HFF-Myc (cell line): ENCODE data around the gene EXOSC10.
"Not testable (repeated sequence)": the region's sequence is repeated elsewhere in the genome, so short reads cannot be mapped to it uniquely, and the experiment has no call there.

Experiments
- DNase-seq: peaks from one replicate; pipeline ENCODE4 v3.0.0-alpha.2; 2011; ENCODE audit warnings: low read depth; ENCODE audit errors: extremely low read depth
- H3K4me3 ChIP-seq: replicated peaks from 2 replicates; pipeline ENCODE4 v1.5.1; 2011; ENCODE audit warnings: low read depth, mild to moderate bottlenecking, control low read depth, low read length
- CTCF ChIP-seq: IDR thresholded peaks from 2 replicates; pipeline ENCODE4 v1.5.1; 2012; ENCODE audit warnings: mild to moderate bottlenecking, low read depth, low read length, control low read depth; ENCODE audit errors: missing control alignments

EXOSC10 gene

GRCh38 chr1:11044086-11044848, 55.4 kb downstream of the EXOSC10 start:
- no peak for TF ChIP-seq CTCF
- DNase-seq: no peak
- H3K4me3 ChIP-seq: no peak overlapping the region

- no peak for DNase-seq
- H3K4me3 ChIP-seq: no peak overlapping the region
- TF ChIP-seq CTCF: no peak
These were observed 56.4 kb downstream of the EXOSC10 start for GRCh38 chr1:11042995-11043874.

GRCh38 chr1:11042065-11042464, 57.6 kb downstream of the EXOSC10 start:
- no peak for TF ChIP-seq CTCF
- H3K4me3 ChIP-seq: no peak overlapping the region
- DNase-seq: no peak

- DNase-seq: no peak
- TF ChIP-seq CTCF: no peak
- H3K4me3 ChIP-seq: no peak overlapping the region
These were observed 58.6 kb downstream of the EXOSC10 start for GRCh38 chr1:11041048-11041447.

GRCh38 chr1:11040105-11040429, 59.6 kb downstream of the EXOSC10 start:
- not testable (repeated sequence) for H3K4me3 ChIP-seq, DNase-seq

DNA sequence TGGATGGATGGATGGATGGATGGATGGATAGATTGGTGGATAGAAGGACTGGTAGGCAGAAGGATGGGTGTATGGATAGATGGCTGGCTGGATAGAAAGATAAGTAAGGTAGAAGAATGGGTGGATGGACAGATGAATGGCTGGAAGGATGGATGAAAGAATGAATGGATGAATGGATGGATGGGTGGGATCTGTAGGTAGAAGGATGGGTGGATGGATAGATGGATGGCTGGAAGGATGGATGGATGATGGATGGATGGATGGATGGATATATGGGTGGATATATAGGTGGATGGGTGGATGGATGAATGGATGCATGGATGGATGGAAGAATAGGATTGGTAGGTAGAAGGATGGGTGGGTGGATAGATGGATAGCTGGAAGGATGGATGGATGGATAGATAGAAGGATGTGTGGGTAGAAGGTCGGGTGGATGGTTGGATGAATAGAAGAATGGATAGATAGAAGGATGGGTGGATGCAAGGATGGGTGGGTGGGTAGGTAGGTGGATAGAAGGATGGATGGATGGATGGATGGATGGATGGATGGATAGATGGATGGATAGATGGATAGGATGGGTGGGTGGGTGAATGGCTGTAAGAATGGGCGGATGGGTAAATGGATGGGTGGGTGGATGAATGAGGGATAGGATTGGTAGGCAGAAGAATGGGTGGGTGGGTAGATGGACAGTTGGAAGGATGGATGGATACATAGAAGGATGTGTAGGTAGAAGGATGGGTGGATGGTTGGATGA, 60.1 kb downstream of the EXOSC10 start:
- TF ChIP-seq CTCF: no peak
- no peak overlapping the region for H3K4me3 ChIP-seq
- DNase-seq: no peak

DNA sequence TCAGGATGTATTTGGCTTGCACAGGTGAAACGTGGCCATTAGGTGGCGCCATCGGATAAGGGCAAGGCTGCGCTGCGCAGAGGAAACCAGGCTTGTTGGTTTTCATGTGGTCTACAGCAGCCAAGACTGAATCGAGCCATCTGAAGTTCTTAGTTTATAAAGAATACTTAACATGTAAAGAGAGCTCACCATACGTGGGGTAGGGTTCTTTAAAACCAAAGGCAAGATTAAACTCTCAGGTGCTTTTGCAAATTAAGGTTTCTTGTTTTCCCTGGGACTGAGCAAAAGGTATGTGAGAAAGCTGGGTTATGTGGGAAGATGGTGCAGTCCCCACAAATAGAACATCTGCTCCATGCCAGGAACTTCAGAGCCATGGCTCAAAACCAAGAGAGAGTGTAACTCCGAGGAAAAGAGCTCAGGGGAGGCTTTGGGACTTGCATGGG, 61.9 kb downstream of the EXOSC10 start:
- TF ChIP-seq CTCF: peak; percentile 98
- no peak overlapping the region for H3K4me3 ChIP-seq
- DNase-seq: no peak

DNA sequence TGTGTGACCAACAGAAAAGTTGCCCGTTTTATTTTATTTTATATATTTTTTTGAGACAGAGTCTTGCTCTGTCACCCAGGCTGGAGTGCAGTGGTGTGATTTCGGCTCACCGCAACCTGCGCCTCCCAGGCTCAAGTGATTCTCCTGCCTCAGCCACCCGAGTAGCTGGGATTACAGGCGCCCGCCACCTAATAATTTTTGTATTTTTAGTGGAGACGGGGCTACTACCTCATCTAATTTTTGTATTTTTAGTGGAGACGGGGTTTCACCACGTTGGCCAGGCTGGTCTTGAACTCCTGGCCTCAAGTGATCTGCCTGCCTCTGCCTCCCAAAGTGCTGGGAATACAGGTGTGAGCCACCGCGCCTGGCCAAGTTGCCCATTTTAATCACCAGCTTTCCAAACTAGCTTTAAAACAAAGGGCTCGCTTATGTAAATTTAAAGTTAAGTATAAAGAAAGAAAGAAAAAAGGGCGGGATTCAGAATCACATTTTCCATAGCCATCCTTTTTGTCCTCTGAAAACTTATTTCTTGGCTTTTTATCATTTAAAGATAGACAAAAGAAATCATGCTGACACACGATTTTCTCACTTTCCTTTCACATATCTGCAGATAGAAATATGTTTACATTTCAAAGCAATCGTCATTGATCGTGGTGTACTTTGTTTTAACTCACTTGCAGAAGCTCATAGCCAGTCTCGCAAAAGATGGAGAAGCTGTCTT, 62.5 kb downstream of the EXOSC10 start:
- not testable (repeated sequence) for H3K4me3 ChIP-seq, DNase-seq
